A549 (cell line): Measurements from ENCODE around the gene GSTK1.

Experiments used
- JUN ChIP-seq, 2 experiments: fragments of >200 bp; sonication (Bioruptor Twin); formaldehyde crosslinking; IDR thresholded peaks; 2 replicates in 1 of 2; 3 replicates in 1 of 2; pipeline ENCODE4 v1.6.1; 2016 to 2017
- REST ChIP-seq: fragments of 200-600 bp; sonication (generic); IDR thresholded peaks from 2 replicates; pipeline ENCODE4 v1.6.1; 2016; ENCODE audit warnings: antibody characterized with exemption, mild to moderate bottlenecking, moderate library complexity
- SREBF2 ChIP-seq: fragments of 450-650 bp; IDR thresholded peaks from 2 replicates; pipeline ENCODE4 v1.6.1; 2014; ENCODE audit warnings: mild to moderate bottlenecking, moderate library complexity

- TF ChIP-seq SREBF2 = no peak
- TF ChIP-seq JUN (IDR thresholded peaks at IDR 0.05) = no peak
- TF ChIP-seq REST = no peak
These were observed 11.2 kb upstream of the GSTK1 start for GRCh38 chr7:143252006-143252405.
